KMS-11 (cell line): ENCODE data around the gene AKT3.

Source experiments
- H2AFZ ChIP-seq: fragments of 200-600 bp; sonication (generic); 2 replicates; pipeline ENCODE4 v1.6.1; 2016; ENCODE audit warnings: antibody characterized with exemption, mixed run types, low read depth
- H3K27ac ChIP-seq: fragments of 200-600 bp; sonication (generic); 2 replicates; pipeline ENCODE4 v1.6.1; 2016; ENCODE audit warnings: mild to moderate bottlenecking, mixed run types
- H3K27me3 ChIP-seq: fragments of 200-600 bp; sonication (generic); 2 replicates; pipeline ENCODE4 v1.6.1; 2017; ENCODE audit warnings: mild to moderate bottlenecking, low read depth, mixed run types, moderate library complexity; ENCODE audit not compliant: insufficient read depth
- H3K36me3 ChIP-seq: fragments of 200-600 bp; sonication (generic); 2 replicates; pipeline ENCODE4 v1.6.1; 2017; ENCODE audit warnings: mild to moderate bottlenecking, mixed run types; ENCODE audit not compliant: insufficient read depth
- H3K4me1 ChIP-seq: fragments of 200-600 bp; sonication (generic); 2 replicates; pipeline ENCODE4 v1.6.1; 2016; ENCODE audit warnings: mild to moderate bottlenecking, low read depth, mixed run types; ENCODE audit not compliant: poor library complexity, severe bottlenecking
- H3K4me2 ChIP-seq: fragments of 200-600 bp; sonication (generic); 2 replicates; pipeline ENCODE4 v1.7.0; 2016; ENCODE audit warnings: mild to moderate bottlenecking, mixed run types
- H3K4me3 ChIP-seq: fragments of 200-600 bp; sonication (generic); IDR thresholded peaks from 2 replicates; pipeline ENCODE4 v1.6.1; 2017; ENCODE audit warnings: low read depth, low read length, mixed read lengths; ENCODE audit not compliant: insufficient read depth
- H3K79me2 ChIP-seq: fragments of 200-600 bp; sonication (generic); 2 replicates; pipeline ENCODE4 v1.6.1; 2016; ENCODE audit warnings: low read depth, mixed run types; ENCODE audit not compliant: insufficient read depth
- H3K9ac ChIP-seq: fragments of 200-600 bp; sonication (generic); 2 replicates; pipeline ENCODE4 v1.6.1; 2016; ENCODE audit warnings: mild to moderate bottlenecking, mixed run types
- H4K20me1 ChIP-seq: fragments of 200-600 bp; sonication (generic); 2 replicates; pipeline ENCODE4 v1.6.1; 2016; ENCODE audit warnings: mild to moderate bottlenecking, mixed run types; ENCODE audit not compliant: insufficient read depth
- CTCF ChIP-seq: fragments of 200-600 bp; sonication (generic); conservative IDR thresholded peaks from 2 replicates; pipeline ENCODE4 v1.6.1; 2017; ENCODE audit warnings: low read depth, mild to moderate bottlenecking, antibody characterized with exemption, low read length, moderate library complexity, mixed read lengths

AKT3 gene

GRCh38 chr1:243548516-243548915 lies 301.5 kb downstream of the AKT3 start:
- Histone ChIP-seq H3K4me3 (no peak overlapping the region), H3K36me3 (no peaks in the 10 kb centered on the region), H3K27ac (no peak overlapping the region), H3K4me1 (no peaks in the 10 kb centered on the region), H4K20me1 (0 out of 2 replicates have a peak, but pooled peaks cover 4% of the 10 kb centered on the region), H3K27me3 (no peaks in the 10 kb centered on the region), H3K79me2 (no peaks in the 10 kb centered on the region), H3K4me2 (no peak overlapping the region), H2AFZ (no peak overlapping the region), H3K9ac (no peak overlapping the region)
- no peak for TF ChIP-seq CTCF

- no peak overlapping the region for H2AFZ ChIP-seq
- H3K4me1 ChIP-seq, result no peaks in the 10 kb centered on the region
- H3K9ac ChIP-seq, result no peak overlapping the region
- 0 out of 2 replicates have a peak, but pooled peaks cover 4% of the 10 kb centered on the region for H4K20me1 ChIP-seq
- H3K36me3 ChIP-seq, result no peaks in the 10 kb centered on the region
- TF ChIP-seq CTCF, result no peak
- no peak overlapping the region for H3K4me3 ChIP-seq
- no peaks in the 10 kb centered on the region for H3K79me2 ChIP-seq
- H3K4me2 ChIP-seq, result no peak overlapping the region
- no peak overlapping the region for H3K27ac ChIP-seq
- H3K27me3 ChIP-seq, result no peaks in the 10 kb centered on the region
Observed at GRCh38 chr1:243547891-243548290, 302.2 kb downstream of the AKT3 start.

DNA sequence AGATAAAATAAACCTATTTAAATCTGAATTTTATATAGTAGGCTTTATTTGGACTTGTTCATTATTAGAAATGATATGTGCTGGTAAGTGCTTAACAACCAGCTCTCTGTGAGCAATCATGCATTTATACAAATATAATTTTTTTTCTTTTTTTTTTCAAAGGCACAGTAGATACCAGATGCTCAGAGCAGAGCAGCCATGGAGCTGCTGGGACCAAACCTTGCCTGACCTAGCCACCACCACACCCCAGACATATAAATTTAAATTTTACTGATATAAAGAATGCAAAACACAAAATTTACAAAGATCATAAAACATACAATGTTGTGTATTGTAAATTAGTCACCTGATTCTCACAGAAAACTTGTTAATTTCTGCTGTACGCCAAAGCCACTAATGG lies 303.6 kb downstream of the AKT3 start:
- Histone ChIP-seq H2AFZ (no peak overlapping the region), H3K27ac (no peak overlapping the region), H3K9ac (no peak overlapping the region), H3K4me2 (no peak overlapping the region), H3K36me3 (no peaks in the 10 kb centered on the region), H3K4me1 (no peaks in the 10 kb centered on the region), H3K4me3 (no peak overlapping the region), H3K79me2 (no peaks in the 10 kb centered on the region), H3K27me3 (no peaks in the 10 kb centered on the region), H4K20me1 (0 out of 2 replicates have a peak, but pooled peaks cover 4% of the 10 kb centered on the region)
- TF ChIP-seq CTCF, result no peak

- Histone ChIP-seq H3K4me1 (no peaks in the 10 kb centered on the region), H3K4me2 (no peak overlapping the region), H2AFZ (no peak overlapping the region), H3K36me3 (no peaks in the 10 kb centered on the region), H3K9ac (no peak overlapping the region), H3K4me3 (no peak overlapping the region), H3K27ac (no peak overlapping the region), H3K27me3 (no peaks in the 10 kb centered on the region), H4K20me1 (0 out of 2 replicates have a peak, but pooled peaks cover 4% of the 10 kb centered on the region), H3K79me2 (no peaks in the 10 kb centered on the region)
- TF ChIP-seq CTCF, result no peak
Observed at GRCh38 chr1:243543501-243543900, 306.5 kb downstream of the AKT3 start.
